Left hindlimb (tissue), 1 donor: Measurements from ENCODE around the gene LCN1.
"Not testable (repeated sequence)": the region's sequence is repeated elsewhere in the genome, so short reads cannot be mapped to it uniquely, and the experiment has no call there.

Source experiments
- DNase-seq: peaks from one replicate; pipeline ENCODE4 v3.0.0-alpha.2; 2018

The LCN1 gene

DNA sequence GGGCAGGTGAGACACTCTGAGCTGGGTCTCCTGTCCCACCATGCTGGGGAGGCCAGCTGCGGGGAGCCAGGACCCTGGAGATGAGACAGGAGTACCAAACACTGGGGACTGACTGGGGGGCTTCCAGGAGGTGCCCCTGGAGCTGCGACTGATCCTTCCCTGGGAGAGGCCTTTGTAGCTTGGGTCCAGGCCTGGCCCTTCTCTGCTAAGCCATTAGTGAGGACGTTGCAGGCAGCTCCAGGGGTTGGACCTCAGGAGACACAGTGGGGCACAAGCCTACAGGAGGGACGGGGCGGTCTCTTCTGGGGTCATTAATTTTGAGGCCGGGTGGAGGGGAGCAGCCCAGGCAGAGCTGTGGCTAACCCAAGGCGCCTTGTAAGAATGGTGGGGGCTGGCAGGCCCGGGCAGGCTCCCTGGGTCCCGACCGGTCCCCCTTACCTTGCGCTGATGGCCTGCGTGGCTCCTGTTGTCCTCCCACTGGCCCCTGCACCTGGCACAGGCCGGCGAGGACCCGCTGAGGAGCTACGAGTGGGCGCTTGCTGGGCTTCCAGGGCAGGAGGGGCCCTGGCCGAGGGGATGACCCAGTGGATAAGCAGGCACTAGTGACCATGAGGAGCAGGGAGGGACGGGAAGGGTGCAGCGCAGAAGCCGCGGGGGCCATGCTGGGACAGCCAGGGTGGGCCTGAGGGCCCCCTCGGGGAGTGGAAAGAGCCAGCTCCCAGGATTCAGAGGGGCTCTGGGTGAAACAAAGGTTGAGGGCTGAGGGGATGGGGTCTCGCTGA is 15.6 kb upstream of the LCN1 start:
- no peak for DNase-seq

DNA sequence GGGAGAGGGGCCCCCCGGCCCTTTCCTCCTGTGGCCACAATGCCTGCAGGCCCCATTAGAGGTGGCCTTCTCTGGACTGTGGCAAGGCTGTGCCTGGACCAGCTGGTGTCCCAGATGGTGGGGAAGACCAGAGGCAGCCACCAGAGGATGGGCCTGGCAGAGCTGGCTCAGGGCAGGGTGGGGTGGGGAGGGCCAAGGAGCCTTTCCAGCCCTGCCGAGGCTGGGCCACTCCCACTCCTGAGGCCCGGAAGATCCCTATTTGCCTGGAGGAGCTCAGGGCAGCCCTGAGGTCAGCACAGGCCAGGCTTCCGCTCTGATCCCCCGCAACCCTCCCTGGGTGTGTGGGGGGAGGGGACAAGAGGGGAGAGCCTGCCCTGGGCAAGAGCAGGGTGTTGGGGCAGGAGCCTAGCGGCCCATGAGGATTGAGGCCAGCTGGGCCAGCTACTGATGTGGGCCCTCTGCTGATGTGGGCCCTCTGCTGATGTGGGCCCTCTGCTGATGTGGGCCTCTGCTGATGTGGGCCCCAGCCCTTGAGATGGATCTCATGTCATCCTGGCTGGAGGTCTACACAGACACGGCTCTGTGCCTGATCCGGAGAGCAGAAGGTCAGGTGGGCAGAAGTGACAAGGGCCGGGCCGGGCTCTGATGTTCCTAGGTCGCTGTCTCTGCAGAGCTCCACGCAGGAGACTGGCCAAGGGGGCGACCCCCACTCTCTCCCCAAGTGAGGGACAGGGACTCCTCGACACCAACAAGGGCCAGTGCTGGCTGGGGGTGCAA is 14.7 kb upstream of the LCN1 start:
- DNase-seq: no peak

DNA sequence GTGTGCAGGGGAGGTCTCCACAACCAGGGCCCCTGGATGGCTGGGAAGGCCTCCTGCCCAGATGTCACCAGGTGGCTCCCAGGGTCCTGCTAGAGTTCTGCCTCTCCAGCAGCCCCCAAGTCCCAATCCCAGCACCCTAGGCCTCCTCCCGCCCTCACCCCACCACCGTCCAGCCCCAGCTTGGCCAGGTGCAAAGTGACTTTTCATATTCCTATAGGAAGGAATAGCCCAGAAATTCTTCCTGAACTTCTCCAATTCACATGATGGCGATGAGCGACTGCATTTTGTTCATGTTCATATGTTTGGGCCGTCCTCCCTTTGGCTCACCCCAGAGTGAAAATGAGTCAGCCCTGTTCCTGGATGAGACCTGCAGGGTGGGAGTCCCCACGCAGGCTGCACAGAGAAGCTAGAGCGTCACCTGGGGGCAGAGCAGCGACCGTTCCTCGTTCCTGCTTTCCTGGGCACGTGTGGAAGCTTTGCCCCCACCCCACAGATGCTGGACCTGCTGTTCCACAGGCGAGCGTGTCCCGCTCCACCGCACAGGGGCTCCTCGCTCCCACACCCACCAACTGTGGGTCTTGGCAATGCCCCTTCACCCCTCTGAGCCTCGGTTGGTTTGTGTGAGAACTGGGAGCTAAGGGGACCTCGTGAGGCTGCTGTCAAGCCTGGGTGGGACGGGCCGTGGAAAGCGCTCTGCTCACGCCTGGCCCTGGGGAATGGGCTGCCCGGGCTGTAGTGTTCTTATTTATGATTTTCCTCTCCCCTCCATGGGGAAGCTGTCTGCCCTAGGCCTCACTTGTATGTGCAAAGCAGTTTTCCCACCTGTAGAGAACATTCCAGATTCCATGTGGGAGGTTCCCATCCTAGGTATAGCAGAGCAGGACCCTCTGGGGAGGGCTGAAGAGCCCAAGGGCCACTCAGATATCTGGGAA is 13.9 kb upstream of the LCN1 start:
- no peak for DNase-seq

DNA sequence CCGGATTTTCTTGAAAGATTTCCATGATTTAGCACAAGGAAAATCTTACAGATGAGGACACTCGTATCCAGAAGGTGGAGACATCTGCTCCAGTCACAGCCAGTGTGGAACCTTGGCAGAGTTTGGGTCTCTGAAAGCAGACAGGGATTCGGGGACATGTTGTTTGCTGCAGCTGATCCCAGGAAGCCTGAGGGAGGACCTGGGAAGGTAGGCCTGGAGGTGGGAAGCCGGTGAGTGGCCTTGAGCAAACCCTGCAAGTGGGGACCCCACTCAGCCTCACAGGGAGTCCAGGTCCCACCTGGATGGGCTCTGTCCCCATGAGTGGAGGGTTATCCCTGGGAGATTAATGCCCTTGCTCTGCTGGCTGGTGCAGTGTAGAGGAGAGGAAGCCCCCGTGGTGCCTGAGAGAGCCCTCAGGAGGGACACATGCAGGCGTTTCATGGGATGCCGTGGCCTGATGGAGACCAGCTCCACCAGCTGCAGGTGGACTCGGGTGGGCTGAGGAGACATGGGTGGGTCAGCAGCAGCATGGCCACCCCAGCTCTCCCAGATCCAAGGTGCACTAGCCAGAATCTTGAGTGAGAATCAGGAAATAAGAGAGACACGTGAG is 12.9 kb upstream of the LCN1 start:
- no peak for DNase-seq

DNA sequence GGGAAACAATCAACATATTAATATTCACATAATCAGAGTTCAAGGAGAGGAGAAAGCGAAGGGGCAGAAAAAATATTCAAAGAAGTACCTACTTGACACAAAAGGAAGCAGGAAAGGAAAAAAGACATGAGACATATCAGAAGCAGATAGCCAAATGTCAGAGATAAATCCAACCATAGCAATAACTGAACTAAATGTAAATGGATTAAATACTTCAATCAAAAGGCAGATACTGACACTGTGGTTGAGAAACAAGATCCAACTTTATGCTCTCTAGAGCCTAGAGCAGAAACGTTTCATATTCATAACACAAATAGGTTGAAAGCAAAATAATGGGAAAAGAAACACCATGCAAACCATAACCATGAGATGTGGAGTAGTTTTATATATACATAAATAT is 11.8 kb upstream of the LCN1 start:
- DNase-seq: no peak

DNA sequence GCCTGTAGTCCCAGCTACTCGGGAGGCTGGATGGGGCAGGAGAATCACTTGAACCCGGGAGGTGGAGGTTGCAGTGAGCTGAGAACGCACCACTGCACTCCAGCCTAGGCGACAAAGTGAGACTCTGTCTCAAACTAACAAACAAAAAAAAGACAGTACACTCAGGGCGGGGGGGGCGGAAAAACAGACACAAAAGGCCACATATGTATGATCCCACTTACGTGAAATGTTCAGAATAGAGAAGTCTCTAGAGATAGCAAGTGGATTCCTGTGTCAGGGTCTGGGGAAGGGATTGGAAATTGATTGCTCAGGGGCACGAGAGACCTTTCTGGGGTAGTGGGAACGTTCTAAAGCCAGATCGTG is 9.0 kb upstream of the LCN1 start:
- no peak for DNase-seq

DNA sequence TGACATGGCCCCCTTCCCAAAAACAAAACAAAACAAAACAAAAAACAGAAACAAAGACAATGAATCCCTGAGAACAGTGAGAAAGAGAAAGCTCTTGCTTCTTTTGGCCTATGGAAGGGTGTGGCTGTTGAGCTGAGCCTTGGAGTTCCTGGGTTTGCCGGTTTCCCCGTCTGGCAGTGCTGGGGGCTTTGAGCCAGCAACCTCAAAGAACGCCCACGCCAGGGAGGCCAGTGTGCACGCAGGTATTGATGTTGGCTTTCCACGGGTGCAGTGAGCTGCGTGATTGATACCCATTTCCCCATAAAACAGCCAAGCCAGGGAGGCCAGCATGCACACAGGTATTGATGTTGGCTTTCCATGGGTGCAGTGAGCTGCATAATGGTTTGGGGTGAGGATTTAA is 8.3 kb upstream of the LCN1 start:
- no peak for DNase-seq

DNA sequence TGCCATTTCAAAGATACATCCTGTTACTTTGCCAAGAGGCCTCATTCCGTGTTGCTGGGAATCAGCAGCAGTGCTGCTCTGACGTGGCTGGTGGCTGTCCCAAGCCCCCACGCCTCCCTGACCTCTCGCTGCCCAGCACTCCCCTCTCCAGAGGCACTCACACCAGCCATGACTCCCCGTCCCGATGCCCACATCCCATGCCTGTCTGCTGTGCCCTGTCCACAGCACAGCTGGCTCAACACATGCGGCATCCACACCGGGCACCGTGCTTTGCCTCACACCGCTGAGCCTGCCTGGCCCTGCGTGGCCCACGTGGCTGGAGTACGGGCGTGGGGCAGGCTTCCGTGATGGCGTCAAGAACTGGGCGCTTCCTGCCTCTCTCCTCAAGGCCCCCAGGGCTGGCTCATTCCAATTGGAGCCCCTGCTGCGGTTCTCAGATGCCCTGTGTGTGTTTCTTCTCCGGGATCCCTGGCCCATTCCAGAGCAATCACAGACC is 7.8 kb upstream of the LCN1 start:
- DNase-seq: no peak

DNA sequence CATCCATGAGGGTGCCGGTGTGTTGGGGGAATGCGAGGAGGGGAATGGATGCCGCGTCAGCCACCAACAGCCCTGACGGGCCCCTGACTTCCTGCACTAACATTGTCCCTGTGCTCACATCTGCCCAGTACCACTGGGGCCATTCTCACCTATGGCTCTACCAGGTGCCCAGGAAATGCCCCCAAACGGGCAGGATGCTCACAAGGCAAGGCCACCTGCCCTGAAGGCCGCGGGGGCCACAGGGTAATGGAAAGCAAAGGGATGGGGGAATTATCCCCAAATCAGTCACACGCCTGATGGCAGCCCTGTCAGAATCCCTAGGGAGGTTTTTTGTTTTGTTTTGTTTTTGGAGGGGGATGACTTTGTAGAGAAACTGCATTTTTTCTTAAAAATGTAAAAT is 7.3 kb upstream of the LCN1 start:
- DNase-seq: not testable (repeated sequence)

DNA sequence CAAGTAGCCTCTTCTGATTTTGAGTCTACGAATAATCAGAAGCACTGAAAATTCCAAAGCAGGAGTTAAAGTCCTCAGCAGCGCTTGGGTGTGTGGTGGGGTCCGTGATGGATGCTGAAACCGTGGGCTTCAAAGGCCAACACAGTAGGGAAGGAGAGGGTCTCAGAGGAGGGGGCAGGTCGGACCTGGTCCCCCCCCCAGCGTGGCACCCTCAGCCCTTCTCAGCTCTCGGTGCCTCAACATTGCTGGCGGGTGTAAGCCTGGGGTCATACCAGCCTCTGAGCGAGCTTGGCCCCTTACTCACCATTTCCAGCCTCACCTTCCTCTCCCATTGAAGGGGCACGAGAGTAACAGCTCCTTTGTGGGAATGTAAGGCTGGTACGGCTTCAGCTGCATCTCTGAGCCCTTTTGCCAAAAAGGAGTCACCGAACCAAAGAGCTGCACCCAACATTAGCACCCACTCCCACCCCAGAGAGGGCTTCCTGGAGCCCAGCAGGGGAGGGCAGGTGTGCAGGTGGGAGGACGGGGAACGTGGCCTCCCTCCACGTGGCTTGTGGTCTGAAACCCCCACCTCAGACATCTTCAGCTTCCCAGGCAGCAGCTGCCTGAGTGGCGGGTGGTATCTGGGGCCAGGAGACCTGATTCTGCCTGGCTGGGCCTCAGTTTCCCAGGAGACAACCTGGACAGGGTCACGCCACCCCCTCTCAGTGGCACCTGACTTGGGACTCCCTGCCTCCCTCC is 6.7 kb upstream of the LCN1 start:
- no peak for DNase-seq

DNA sequence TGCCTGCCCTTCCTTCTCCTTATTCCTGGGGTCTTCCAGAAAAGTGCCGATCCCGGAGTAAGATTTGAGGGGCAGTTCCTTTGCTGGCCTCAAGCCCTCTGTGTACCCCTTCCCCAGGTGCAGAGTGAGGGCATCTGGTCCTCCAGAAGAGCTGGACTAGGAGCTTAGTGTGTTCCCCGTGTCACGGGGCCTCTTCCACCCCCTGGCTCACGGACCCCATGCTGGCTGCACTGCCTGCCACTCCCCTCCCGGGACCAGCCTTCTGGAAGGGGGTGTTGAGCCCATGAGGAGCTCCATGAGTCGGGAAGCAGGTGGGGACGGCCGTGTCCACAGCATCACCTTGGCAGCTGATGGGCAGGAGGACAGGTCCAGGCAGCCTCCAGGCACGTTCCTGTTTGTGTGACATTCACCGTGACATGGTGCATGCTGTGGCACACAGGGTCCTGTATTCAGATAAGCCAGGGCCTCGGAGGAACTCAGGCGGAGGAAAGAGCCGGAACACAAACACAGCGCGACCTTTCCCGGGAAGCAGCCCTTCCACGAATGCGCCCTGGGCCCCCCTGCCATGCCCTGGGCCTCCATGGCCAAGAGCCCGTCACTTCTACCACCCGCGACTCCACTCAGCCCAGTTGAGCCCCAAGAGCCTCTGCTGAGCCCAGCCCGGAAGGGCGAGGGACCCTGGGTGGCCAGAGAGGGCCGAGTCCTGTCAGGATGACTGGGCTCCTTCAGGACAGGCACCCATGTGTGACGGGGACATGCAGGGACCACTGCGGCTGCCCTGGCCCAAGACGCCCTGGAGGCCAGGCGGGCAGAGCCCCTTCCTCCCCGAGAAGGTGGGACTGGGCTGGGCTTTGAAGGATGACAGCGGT is 5.9 kb upstream of the LCN1 start:
- DNase-seq: no peak

DNA sequence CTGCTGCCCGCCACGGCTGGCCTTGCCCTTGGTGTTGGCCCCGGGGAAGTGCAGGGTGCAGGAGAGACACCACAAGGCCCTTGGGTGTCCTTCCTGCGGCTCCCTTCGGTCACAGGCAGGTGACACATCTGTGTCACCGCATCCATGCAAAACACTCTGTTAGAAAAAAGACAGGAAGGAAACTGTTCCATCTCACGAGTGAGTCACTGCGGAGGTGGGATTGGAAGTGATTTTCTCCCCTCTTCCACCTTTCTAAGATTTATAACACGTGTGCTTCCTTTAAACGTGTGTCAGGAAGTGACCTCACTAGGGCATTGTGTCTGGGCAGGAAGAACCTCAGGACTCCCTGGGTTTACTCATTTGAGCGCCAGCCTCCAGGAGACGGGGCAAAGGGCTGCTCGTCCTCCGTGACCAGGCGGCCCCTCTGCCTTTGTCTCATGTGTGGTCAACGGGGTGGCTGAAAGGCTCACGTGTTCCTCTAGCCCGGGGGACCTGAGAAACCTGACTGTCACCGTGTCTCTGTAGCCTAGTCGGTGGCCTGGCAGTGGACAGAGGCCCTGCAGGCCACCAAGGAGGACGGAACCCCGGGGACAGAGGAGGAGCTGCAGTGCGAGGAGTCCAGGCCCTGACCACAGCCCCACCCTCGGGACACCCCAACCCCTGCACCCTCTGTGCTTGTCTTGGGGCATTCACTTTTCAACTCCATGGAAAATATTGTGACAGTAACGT is 4.9 kb upstream of the LCN1 start:
- no peak for DNase-seq

DNA sequence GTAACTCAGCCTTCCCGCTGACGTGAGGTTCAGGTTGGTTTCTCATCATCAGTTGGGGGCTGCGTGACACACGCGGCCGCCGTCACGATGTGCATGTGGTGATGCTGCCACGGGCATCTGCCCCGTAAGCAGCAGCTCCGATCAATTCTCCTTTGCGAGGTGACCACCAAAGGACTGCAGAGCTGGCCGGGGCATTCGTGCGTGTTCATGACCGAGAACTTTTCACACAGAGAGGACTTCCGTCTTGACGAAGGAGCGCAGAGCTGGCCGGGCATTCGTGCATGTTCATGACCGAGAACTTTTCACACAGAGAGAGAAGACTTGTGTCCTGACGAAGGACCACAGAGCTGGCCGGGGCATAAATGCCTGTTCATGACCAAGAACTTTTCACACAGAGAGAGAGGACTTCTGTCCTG is 3.8 kb upstream of the LCN1 start:
- no peak for DNase-seq

DNA sequence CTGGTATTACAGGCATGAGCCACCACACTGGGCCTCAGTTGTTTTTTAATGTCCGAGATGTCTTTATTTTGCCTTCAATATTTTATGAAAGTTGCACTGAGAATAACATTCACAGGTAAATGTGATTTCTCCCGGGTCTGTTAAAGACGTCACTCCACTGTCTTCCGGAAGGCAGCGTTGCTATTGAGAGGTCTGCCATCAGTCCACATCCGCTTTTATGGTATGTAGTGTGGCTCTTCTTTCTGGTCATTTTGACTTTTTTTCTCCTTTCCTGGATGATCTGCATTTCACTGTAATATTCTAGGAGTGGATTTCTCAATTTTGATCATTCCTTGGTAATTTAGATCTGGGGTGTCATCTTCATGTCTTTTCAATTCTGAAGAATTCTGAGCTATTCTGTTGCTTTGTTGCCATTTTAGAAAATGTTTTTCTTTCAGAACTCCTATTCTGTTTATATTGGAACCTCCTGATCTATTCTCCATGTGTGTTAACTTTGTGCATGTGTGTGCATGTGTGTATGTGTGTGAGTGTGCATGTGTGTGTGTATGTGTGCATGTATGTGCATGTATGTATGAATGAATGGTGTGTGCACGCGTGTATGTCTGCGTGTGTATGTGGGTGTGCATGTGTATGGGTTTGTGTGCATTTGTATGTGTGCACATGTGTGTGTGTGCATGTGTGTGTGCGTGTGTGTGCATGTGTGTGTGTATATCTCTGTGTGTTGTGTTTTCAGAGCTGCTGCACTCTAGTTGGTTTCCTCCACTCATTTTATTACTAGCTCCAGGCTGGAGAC is 1.9 kb upstream of the LCN1 start:
- DNase-seq: no peak

DNA sequence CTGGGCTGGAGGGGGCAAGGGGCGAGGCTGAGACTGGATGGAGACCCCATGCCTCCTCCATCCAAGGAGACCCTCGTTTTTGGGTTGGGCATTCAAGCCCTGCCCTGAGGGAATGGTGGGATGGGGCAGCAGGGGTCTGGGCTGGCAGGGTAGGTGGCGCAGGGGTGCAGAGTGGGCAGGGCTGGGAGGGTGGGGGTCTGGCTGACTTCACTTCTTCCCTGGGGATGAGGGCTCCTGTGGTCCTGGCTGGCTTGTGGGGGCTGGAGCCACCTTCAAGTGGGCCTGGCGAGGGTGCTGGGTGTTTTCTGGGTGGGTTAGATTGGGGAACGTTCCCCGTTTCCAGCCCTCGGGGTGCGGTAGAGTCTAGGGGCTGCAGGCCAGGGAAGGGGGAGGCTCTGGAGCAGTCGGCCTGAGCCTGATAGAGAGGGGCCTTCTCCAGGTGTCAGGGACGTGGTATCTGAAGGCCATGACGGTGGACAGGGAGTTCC is 412 bp downstream of the LCN1 start:
- DNase-seq: no peak

DNA sequence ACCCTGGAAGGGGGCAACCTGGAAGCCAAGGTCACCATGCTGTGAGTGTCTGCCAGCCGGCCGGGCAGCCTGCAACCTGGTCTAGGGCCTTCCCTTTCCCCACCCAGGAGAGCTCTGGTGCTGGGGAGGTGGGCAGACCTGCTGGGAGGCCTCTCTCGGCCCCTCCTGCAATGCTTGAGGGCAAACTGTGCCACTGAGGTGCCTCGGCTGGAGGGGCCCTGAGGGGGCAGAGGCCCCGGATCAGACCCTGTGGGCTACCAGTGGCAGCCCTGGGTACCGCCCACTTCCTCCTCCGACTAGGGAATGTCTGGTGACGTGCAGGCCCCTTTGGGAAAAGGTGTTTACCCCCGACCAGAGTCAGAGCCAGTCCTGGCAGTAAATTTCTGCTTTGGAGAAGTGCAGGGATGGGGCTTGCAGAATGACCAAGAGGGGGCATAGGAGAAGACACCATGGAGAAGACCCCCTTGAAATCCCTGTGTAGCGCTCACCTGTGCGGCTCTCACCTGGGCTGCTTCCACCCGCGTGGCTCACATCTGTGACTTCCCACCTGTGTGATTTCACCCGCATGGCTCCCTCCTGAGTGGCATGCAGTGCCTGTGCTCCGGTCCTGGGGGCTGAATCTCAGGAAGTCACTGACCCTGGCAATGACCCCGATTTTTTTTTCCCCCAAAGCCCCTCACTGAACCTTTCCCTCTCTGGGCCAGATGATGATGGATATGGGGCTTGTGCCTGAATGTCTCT is 1.1 kb downstream of the LCN1 start:
- DNase-seq: no peak

DNA sequence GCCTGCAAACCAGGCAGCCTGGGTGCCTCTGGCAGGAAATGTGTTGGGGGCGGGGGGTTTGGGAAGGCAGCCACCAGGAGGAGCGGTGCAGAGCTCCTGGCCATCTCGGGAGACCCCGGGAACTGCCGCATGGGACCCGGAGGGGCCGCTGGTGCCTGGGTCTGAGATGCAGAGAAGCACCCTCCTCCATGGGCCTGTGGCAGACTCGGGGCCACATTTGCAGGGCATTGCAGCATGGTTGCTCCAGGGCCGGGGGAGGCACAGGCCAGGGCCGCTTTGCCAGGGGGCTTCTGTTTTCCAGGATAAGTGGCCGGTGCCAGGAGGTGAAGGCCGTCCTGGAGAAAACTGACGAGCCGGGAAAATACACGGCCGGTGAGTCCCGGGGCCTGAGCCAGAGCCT is 1.7 kb downstream of the LCN1 start:
- no peak for DNase-seq

DNA sequence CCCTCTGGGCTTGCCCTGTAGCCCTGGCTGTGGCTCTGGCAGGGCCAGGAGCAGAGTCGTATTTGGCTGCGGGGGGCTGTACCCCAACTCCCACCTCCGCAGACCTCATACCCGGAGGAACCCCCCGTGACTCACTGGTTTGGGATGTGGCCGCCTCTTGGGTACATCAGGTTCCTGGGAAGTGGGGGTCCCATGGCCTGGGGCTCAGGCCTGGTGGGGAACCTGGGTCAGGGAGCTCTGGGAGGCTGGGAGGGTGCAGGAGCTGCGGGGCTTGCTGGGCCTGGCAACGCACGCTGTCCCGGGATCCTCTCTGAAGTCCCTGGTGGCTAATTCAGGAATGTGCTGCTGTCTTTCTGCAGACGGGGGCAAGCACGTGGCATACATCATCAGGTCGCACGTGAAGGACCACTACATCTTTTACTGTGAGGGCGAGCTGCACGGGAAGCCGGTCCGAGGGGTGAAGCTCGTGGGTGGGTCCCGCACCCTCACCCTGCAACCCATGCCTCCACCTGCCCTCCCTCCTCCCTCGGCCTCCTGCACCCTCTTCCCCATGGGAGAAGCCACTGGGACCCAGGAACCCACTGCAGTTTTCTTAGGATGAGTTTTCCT is 2.4 kb downstream of the LCN1 start:
- no peak for DNase-seq
